Measurements from ENCODE around the gene PACRGL.

DNA sequence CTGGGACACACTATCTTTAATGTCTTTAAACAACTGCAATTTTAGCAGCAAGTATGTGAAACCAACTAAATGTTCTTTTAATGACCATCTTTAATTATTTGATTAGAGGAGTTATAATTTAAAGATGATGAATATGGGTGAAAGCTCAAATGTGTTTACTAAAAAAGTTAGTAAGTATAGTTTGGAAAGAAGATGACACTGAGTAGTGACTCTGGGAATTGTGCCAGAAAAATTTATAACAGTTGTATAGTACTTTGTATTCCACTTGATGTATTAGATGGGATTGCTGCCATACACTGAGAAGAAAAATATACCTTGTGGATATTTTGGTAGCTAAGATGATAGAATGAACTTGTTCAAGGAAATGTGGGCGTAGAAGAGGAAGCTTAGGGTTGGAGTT, 19.5 kb upstream of the PACRGL start:
- TF ChIP-seq, protein P1, sequence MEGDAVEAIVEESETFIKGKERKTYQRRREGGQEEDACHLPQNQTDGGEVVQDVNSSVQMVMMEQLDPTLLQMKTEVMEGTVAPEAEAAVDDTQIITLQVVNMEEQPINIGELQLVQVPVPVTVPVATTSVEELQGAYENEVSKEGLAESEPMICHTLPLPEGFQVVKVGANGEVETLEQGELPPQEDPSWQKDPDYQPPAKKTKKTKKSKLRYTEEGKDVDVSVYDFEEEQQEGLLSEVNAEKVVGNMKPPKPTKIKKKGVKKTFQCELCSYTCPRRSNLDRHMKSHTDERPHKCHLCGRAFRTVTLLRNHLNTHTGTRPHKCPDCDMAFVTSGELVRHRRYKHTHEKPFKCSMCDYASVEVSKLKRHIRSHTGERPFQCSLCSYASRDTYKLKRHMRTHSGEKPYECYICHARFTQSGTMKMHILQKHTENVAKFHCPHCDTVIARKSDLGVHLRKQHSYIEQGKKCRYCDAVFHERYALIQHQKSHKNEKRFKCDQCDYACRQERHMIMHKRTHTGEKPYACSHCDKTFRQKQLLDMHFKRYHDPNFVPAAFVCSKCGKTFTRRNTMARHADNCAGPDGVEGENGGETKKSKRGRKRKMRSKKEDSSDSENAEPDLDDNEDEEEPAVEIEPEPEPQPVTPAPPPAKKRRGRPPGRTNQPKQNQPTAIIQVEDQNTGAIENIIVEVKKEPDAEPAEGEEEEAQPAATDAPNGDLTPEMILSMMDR (IDR thresholded peaks at IDR 0.05; ENCODE audit: low read depth, low read length), result no peak
- no peak for TF ChIP-seq EZH2phosphoT487 (IDR thresholded peaks at IDR 0.05; ENCODE audit: low read depth)

Measured in OCI-LY3 (cell line).